WTC11 (cell line): Measurements from ENCODE around the gene PDE8A. TPM values are rescaled to one million over a fixed set of nuclear protein-coding genes. Genes with fewer than 3 reads are reported as not detected.
A peak's percentile ranks its signal among the peaks of the same experiment; 100 is the strongest.

Source experiments
- ATAC-seq: fragments of 200-7000 bp; cut with Tn5 transposase; 2 replicates; pipeline ENCODE4 v1.10.0; 2021; ENCODE audit warnings: mild to moderate bottlenecking, moderate library complexity
- CTCF ChIA-PET: fragments of 300-600 bp; sonication (Branson Sonifier 250); formaldehyde crosslinking; loops from one replicate; lab custom pipeline; 2021; ENCODE audit warnings: antibody characterized with exemption; lab: Charles Lee
- POLR2A ChIA-PET: fragments of 350-600 bp; sonication (Branson Sonifier 250); formaldehyde crosslinking; loops from one replicate; lab custom pipeline; 2021; ENCODE audit warnings: antibody characterized with exemption; lab: Charles Lee
- DNase-seq: peaks from one replicate; pipeline ENCODE4 v3.0.0; 2021; ENCODE audit warnings: low spot score
- H3K27ac Mint-ChIP-seq: 2 replicates; pipeline ENCODE4 v1.8.0; 2021; ENCODE audit warnings: mixed read lengths
- H3K27me3 Mint-ChIP-seq: 2 replicates; pipeline ENCODE4 v1.8.0; 2021; ENCODE audit warnings: low read depth, mild to moderate bottlenecking, moderate library complexity, mixed read lengths
- H3K36me3 Mint-ChIP-seq: 2 replicates; pipeline ENCODE4 v1.8.0; 2021; ENCODE audit warnings: mixed read lengths
- H3K4me1 Mint-ChIP-seq: 2 replicates; pipeline ENCODE4 v1.8.0; 2022; ENCODE audit warnings: mixed read lengths
- H3K4me3 Mint-ChIP-seq: 2 replicates; pipeline ENCODE4 v1.8.0; 2021; ENCODE audit warnings: mild to moderate bottlenecking, moderate library complexity, mixed read lengths
- H3K9me3 Mint-ChIP-seq: 2 replicates; pipeline ENCODE4 v1.8.0; 2021; ENCODE audit warnings: mixed read lengths
- ATF6 ChIP-seq: sonication (generic); formaldehyde crosslinking; IDR thresholded peaks from 2 replicates; pipeline ENCODE4 v1.8.1; 2023; ENCODE audit warnings: mild to moderate bottlenecking, missing genetic modification reagents
- KAT7 ChIP-seq: sonication (generic); formaldehyde crosslinking; IDR thresholded peaks from 2 replicates; pipeline ENCODE4 v1.8.1; 2023; ENCODE audit warnings: missing genetic modification reagents, mild to moderate bottlenecking, borderline replicate concordance
- NFATC4 ChIP-seq: fragments of 250-450 bp; sonication (Bioruptor Pico); IDR thresholded peaks from 2 replicates; pipeline ENCODE4 v1.9.0; 2021; ENCODE audit warnings: mild to moderate bottlenecking
- NFE2L1 ChIP-seq: sonication (generic); formaldehyde crosslinking; IDR thresholded peaks from 2 replicates; pipeline ENCODE4 v1.8.1; 2023; ENCODE audit warnings: missing genetic modification reagents
- NR1H2 ChIP-seq: sonication (generic); formaldehyde crosslinking; IDR thresholded peaks from 2 replicates; pipeline ENCODE4 v1.9.0; 2021; ENCODE audit warnings: mild to moderate bottlenecking, moderate library complexity, missing genetic modification reagents
- PREB ChIP-seq: sonication (generic); formaldehyde crosslinking; IDR thresholded peaks from 2 replicates; pipeline ENCODE4 v1.8.1; 2022; ENCODE audit warnings: mild to moderate bottlenecking, missing genetic modification reagents, moderate library complexity, borderline replicate concordance
- PRRX2 ChIP-seq: fragments of 250-450 bp; sonication (Bioruptor Pico); IDR thresholded peaks from 2 replicates; pipeline ENCODE4 v1.8.0; 2021; ENCODE audit warnings: mild to moderate bottlenecking
- TCF7 ChIP-seq: sonication (generic); formaldehyde crosslinking; IDR thresholded peaks from 2 replicates; pipeline ENCODE4 v1.8.0; 2022; ENCODE audit warnings: mild to moderate bottlenecking, low read depth, missing genetic modification reagents, moderate library complexity
- TEAD1 ChIP-seq: sonication (generic); formaldehyde crosslinking; IDR thresholded peaks from 2 replicates; pipeline ENCODE4 v1.8.0; 2022; ENCODE audit warnings: mild to moderate bottlenecking, missing genetic modification reagents
- ZNF263 ChIP-seq: sonication (generic); formaldehyde crosslinking; IDR thresholded peaks from 2 replicates; pipeline ENCODE4 v1.8.1; 2022; ENCODE audit warnings: low read depth, mild to moderate bottlenecking, moderate library complexity, missing genetic modification reagents
- ZNF281 ChIP-seq: sonication (generic); formaldehyde crosslinking; IDR thresholded peaks from 2 replicates; pipeline ENCODE4 v1.8.0; 2023; ENCODE audit warnings: mild to moderate bottlenecking, missing genetic modification reagents
- ZNF425 ChIP-seq: fragments of 250-450 bp; sonication (Bioruptor Pico); conservative IDR thresholded peaks from 2 replicates; pipeline ENCODE4 v1.9.0; 2021; ENCODE audit warnings: mild to moderate bottlenecking
- ZSCAN18 ChIP-seq: fragments of 250-450 bp; sonication (Bioruptor Pico); IDR thresholded peaks from 2 replicates; pipeline ENCODE4 v2.1.2; 2022; ENCODE audit warnings: mild to moderate bottlenecking, moderate library complexity
- total RNA-seq: library from RNA; stranded (reverse); gene quantifications from 3 replicates; pipeline ENCODE4 v1.2.3, GENCODE V29; 2021

PDE8A gene
- total RNA-seq, 1 experiment from 2014 or later: 13.9 TPM

GRCh38 chr15:84961114-84961452, 20.6 kb upstream of the PDE8A start:
- Mint-ChIP-seq H3K36me3 (peaks cover 5% of the 10 kb centered on the region), H3K4me1 (peaks cover 32% of the 10 kb centered on the region), H3K27me3 (no peaks in the 10 kb centered on the region), H3K9me3 (peaks cover 25% of the 10 kb centered on the region), H3K27ac (peak overlapping the region; percentile 82), H3K4me3 (no peak overlapping the region)
- TF ChIP-seq TEAD1 (CRISPR knock-in tag) (no peak), ZSCAN18 (CRISPR knock-in tag) (no peak), KAT7 (CRISPR knock-in tag) (no peak)
- peak; percentile 32 for ATAC-seq
- CTCF ChIA-PET: interaction anchor here (1.0 to 1.4 kb wide), 2 partner anchors 33 to 83 kb away, joined by 3 to 5 read pairs; no protein-coding TSS in a partner anchor
- no peak for DNase-seq
- POLR2A ChIA-PET: interaction anchor here (0.7 kb wide), 1 partner anchor 160 kb away, joined by 4 read pairs; no protein-coding TSS in a partner anchor

GRCh38 chr15:84961707-84962106, 19.9 kb upstream of the PDE8A start:
- Mint-ChIP-seq H3K4me3 (no peak overlapping the region), H3K27me3 (no peaks in the 10 kb centered on the region), H3K9me3 (peaks cover 30% of the 10 kb centered on the region), H3K36me3 (peaks cover 11% of the 10 kb centered on the region), H3K4me1 (peaks cover 30% of the 10 kb centered on the region), H3K27ac (0 out of 2 replicates have a peak overlapping the region, but pooled peaks have one; percentile 38)
- no peak for TF ChIP-seq NR1H2 (CRISPR knock-in tag)
- DNase-seq (no peak), ATAC-seq (no peak)
- ChIA-PET POLR2A (interaction anchor here (0.7 to 0.9 kb wide), 2 partner anchors 18 to 159 kb away, joined by 3 to 4 read pairs; no protein-coding TSS in a partner anchor), CTCF (interaction anchor here (1.0 kb wide), 1 partner anchor 18 kb away, joined by 3 read pairs; no protein-coding TSS in a partner anchor)

- no peak overlapping the region for H3K4me3 Mint-ChIP-seq
- no peaks in the 10 kb centered on the region for H3K27me3 Mint-ChIP-seq
Measured at GRCh38 chr15:84962955-84963354, 18.7 kb upstream of the PDE8A start.

More at GRCh38 chr15:84962955-84963354, 18.7 kb upstream of the PDE8A start:
- Mint-ChIP-seq H3K9me3 (peaks cover 31% of the 10 kb centered on the region), H3K27ac (no peak overlapping the region), H3K4me1 (peaks cover 37% of the 10 kb centered on the region), H3K36me3 (peaks cover 11% of the 10 kb centered on the region)
- no peak for ATAC-seq
- TF ChIP-seq PREB (CRISPR knock-in tag) (no peak), ZSCAN18 (CRISPR knock-in tag) (no peak), PRRX2 (CRISPR knock-in tag) (no peak), NFATC4 (CRISPR knock-in tag) (no peak), TCF7 (CRISPR knock-in tag) (no peak), ATF6 (CRISPR knock-in tag) (no peak), NFE2L1 (no peak), ZNF425 (CRISPR knock-in tag) (no peak), ZNF281 (CRISPR knock-in tag) (no peak), ZNF263 (CRISPR knock-in tag) (no peak)
- ChIA-PET CTCF (interaction anchor here (0.9 to 1.3 kb wide), 2 partner anchors 11 to 18 kb away, joined by 3 to 5 read pairs; no protein-coding TSS in a partner anchor), POLR2A (no interaction called here)
- no peak for DNase-seq
